GM19467 (cell line): ENCODE measurements around the gene AADACL2.
"Not testable (repeated sequence)": the region's sequence is repeated elsewhere in the genome, so short reads cannot be mapped to it uniquely, and the experiment has no call there.

Experiments
- ATAC-seq: cut with Tn5 transposase; IDR thresholded peaks from one replicate; pipeline ENCODE4 v1.9.1; 2021; ENCODE audit warnings: mild to moderate bottlenecking, moderate library complexity; ENCODE audit not compliant: unreplicated experiment

Gene AADACL2

DNA sequence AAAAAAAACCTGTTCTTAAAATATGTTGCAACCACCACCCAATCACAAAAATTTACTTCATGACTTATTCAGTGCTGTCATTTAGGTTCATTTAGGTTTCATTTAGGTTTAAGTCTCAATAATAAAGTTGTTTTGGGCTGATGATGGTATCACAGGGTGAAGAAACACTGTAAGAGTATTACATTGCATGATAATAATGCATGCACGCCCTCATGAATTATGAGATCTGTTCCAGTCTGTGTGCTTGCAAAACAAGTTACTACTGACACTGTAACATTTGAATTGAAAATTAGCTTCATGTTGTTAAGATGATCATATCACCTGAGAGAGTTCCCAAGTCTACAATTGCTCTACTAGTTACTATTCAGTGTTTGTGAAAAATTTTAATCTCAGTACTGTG lies at the start of gene AADACL2:
Gene AADACL2 (plus strand): TSS at position 315 of the 400 bp plus-strand sequence. CDS start 109 bp downstream, outside the sequence.
- ATAC-seq = no peak

DNA sequence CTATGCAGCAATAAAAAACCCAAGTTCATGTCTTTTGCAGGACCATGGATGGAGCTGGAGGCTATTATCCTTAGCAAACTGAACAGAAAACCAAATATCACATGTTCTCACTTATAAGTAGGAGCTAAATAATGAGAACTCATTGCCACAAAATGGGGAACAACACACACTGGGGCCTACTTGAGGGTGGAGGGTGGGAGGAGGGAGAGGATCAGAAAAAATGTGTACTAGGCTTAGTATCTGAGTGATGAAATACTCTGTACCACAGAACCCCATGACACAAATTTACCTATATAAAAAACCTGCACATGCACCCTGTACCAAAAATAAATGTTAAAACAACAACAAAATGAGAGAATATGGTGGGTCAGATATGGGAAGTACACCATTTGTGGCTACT lies 49.6 kb upstream of the AADACL2 start:
- no peak for ATAC-seq

DNA sequence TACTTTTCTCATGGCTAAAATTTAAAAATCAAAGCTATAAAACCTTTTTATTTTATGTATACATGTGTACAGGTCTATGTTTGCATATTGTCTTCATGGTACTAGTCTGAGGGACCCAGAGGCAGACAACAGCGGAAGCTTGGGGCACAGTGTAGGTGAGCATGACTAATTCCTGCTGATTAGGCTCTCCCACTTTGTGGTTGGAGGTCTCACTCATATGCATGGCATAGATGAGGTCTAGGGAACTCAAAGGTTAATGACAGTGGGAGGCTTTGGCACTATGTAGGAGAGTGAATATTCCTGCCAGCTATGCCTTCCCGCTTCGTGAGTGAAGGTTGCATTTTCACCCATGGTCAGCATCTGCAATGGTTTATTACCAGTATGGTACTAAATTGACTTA lies 47.5 kb upstream of the AADACL2 start:
- no peak for ATAC-seq

DNA sequence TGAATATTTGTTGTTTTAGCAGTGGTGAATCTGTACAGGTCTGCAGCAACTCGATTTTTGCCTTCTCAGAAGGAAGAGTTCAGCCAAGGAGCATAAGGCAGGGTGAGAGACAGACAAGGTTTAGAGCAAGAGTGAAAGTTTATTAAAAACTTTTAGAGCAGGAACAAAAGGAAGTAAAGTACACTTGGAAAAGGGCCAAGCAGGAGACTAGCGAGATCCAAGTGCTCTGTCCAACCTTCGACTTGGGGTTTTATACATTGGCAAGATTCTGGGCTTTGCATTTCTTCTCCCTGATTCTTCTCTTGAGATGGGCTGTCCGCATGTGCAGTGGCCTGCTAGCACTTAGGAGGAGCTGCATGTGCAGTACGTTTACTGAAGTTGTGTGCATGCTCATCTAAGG lies 46.7 kb upstream of the AADACL2 start:
- no peak for ATAC-seq

DNA sequence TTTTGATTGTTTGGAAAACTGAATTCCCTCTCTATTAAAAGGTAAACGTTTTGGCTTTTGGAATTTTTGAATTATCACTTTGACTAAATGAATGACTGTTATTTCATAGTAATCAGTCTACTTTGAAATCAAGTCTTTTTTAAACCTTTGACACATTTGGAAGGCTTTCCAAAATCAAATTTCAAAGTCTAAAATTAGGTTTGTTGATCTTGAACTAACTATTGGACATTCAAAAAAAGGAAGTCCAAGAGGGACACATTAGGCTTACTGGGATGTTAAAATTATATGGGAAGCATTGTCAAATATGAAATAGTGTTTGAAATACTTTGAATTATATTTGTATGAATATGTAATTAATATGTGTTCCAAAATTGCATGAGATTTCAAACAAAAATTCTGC lies 45.2 kb upstream of the AADACL2 start:
- ATAC-seq = no peak

DNA sequence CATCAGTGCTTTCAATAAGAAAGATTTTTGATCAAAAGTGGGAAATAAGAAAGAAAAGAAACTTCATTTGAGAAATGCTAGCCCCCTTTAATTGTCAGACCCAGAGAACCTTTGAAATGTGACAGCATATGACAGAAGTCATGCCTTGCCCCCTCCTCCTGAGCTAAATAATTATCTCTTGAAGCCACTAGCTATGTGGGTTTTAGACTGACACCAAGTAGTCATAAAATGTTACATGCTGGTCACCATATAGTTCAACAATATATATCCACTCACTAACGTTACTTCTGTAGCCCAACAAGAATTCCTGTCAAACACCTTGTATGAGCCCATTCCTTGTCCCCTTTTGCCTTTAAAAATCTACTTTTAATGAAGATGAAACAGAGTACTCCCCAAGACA lies 43.1 kb upstream of the AADACL2 start:
- ATAC-seq = no peak

GRCh38 chr3:151697496-151697895 lies 36.2 kb upstream of the AADACL2 start:
- no peak for ATAC-seq

DNA sequence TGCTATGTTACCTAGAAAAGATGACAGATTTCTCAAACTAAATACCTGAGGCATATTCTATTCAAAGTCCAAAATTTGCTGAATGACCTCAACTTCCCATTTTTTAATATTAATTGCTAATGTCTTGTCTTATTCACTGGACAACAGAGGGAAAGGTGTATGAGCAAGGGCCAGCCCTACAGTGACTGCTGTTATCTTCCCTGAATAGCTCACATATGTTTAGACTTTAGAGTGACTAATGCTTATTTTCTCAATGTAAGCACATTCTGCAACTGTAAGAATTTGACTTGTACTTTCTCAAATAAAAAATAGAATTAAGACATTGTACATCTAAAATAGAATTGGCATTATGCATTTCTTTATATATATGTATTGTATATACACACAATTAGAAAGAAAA lies 26.5 kb upstream of the AADACL2 start:
- no peak for ATAC-seq

GRCh38 chr3:151708868-151709267 lies 24.9 kb upstream of the AADACL2 start:
- no peak for ATAC-seq

- no peak for ATAC-seq
These were observed 23.9 kb upstream of the AADACL2 start for GRCh38 chr3:151709847-151710246.

DNA sequence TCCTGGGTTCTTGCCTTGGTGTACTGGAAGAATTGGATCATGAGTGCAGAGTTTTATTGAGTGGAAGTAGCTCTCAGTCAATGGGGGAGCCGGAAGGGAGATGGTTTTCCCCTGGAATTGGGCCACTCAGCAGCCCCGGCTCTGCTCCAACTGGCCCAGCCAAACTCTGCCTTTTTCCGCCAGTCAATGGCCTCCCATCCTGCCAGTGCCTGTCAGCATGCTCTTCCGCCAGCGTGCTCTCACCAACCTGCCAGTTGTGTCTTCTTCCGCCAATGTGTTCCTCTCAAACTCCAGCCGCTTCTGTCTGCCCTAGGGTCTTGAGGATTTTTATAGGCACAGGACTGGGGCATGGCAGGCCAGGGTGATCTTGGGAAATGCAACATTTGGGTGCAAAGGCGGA lies 12.4 kb upstream of the AADACL2 start:
- no peak for ATAC-seq

GRCh38 chr3:151722856-151723255 lies 10.9 kb upstream of the AADACL2 start:
- ATAC-seq = no peak

DNA sequence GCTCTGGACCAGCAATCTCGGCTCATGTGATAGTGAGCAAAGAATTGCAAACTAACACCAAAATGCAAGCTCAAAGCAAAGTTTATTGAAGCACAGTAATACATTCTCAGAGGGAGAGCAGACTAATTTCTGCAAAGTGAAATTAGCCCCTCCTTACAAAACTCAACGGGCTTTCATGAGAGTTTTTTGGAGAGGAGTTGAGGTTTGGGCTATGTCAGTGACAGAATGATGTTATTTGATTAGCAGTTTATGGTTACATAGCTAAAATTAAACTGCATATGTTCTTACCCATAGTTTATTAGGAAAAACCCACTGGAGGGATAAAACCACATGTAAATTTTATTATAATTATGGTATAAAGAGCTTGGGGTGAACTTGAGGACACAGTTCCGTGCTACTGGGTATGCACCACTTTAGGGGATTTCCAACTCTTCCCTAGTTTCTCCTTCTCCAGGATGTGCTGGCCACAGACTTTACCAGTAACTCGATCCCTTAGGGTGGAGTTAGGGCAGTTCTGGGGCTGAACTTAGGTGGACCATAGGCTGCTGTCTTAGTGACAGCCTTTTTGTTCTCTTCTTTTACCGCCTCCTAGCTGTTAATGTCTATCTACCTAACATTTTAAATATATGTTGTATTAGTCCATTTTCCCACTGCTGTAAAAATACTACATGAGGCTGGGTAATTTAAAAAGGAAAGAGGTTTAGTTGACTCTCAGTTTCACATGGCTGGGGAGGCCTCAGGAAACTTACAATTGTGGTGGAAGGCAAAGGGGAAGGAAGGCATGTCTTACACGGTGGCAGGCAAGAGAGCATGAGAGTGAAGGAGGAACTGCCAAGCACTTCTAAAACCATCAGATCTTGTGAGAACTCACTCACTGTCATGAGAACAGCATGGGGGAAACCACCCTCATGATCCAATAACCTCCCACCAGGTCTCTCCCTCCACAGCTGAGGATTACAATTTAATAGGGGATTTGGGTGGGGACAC lies 8.9 kb upstream of the AADACL2 start:
- ATAC-seq = no peak

DNA sequence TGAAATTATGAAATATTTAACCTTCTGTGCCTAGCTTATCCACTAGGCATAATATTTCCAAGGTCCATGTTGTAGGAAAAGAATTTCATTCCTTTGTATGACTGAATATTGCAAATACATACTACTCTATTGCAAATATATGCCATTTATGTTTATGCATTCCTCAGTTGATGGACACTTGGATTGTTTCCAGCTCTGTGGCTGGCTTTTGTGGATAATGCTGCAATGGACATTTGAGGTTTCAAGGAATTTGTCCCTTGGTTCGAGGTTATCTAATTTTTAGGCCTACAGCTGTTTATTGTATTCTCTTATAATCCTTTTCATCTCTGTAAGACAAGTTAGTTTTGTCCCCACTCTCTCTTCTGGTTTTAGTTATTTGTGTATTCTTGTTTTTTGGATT lies 7.7 kb upstream of the AADACL2 start:
- ATAC-seq = no peak

GRCh38 chr3:151732861-151733260 lies 866 bp upstream of the AADACL2 start:
- no peak for ATAC-seq

GRCh38 chr3:151740581-151740980 lies 6.9 kb downstream of the AADACL2 start:
- ATAC-seq = no peak

GRCh38 chr3:151743855-151744254 lies 10.1 kb downstream of the AADACL2 start:
- ATAC-seq = no peak

DNA sequence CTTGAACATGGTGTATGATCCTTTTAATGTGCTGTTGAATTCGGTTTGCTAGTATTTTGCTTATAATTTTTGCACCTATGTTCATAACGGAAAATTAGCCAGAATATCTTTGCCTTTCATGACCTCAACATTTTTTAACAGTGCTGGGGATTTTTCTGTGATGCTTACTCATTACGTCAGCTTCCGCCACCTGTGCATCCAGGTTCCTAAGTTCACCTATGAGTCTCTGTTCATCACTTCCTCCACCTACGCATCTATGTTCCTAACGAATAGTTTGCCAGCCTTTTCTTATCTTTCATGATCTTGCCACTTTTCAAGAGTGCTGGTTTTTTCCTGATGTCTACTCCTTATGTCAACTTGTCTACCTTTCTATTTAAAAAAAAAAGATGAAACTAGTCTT lies 16.5 kb downstream of the AADACL2 start:
- no peak for ATAC-seq

DNA sequence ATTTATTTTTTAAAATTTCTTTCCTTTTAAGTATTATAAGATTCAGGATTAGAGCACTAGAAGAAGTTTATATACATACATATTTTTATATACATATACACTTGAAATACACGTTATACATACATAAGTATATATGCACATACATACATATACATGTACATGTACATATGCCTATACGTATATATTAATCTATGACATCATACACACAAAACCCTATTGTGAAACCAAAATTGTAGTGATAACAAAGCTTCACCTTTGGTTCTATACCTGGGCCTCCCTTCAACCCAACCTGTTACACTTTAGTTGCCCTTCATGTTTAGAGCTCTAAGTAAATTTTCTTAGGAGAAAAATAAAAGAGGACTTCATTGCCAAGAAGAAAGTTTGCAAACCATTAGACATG lies 17.0 kb downstream of the AADACL2 start:
- no peak for ATAC-seq

DNA sequence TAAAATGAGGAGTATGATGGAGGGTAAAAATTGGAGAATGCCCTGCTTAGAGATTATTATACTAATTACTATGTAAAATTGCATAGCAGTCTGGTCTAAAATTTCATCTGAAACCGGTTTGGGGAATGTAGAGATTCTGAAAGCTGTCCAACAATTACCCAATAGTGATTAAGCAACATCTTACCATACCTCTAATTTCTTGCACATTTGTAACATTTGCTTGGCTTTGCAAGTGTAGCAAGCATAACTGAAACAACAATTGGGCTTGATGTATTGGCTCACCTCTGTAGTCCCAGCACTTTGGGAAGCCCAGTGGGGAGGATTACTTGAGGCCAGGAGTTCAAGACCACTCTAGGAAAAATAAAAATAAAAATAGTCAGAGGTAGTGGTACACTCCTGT lies 17.4 kb downstream of the AADACL2 start:
- no peak for ATAC-seq

- no peak for ATAC-seq
These were observed 20.1 kb downstream of the AADACL2 start for GRCh38 chr3:151753846-151754245.

- ATAC-seq = no peak
These were observed 27.9 kb downstream of the AADACL2 start for GRCh38 chr3:151761581-151761980.

DNA sequence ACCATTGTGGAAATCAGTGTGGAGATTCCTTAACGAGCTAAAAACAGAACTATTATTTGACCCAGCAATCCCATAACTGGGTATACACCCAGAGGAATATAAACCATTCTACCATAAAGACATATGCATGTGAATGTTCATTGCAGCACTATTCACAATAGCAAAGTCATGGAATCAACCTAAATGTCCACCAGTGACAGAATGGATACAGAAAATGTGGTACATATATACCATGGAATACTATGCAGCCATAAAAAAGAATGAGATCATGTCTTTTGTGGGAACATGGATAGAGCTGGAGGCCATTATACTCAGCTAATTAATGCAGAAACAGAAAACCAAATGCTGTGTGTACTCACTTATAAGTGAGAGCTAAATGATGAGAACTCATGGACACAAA lies 31.0 kb downstream of the AADACL2 start:
- ATAC-seq = not testable (repeated sequence)
